HepG2 (cell line): ENCODE data around the gene SLX9. TPM values are rescaled to one million over a fixed set of nuclear protein-coding genes. Genes with fewer than 3 reads are reported as not detected.

ENCODE experiments used
- RFX3 ChIP-seq: IDR thresholded peaks from 2 replicates; pipeline ENCODE4 v1.6.1; 2016; ENCODE audit warnings: missing biosample characterization, missing genetic modification reagents
- TBX3 ChIP-seq: fragments of 450-650 bp; IDR thresholded peaks from 2 replicates; pipeline ENCODE4 v1.6.1; 2017; ENCODE audit warnings: antibody characterized with exemption, mild to moderate bottlenecking, inconsistent platforms, borderline replicate concordance
- polyA plus RNA-seq, 8 experiments: library from polyadenylated mRNA; depleted of rRNA in 3 of 8; stranded (reverse) in 7 of 8; unstranded in 1 of 8; fragments of >200 nt; fragmentation: Illumina TruSeq in 4 of 8; extraction: Trizol in 4 of 8; gene quantifications; 2 replicates each; pipeline versions ENCODE4 v1.2.1 to v1.2.3, GENCODE V29; 2011 to 2016; ENCODE audit warnings: low read depth in 4 of 8, missing spikeins in 1 of 8, mixed read lengths in 1 of 8; ENCODE audit not compliant: insufficient read depth in 1 of 8
- total RNA-seq, 5 experiments: library from RNA; depleted of rRNA; stranded (reverse); fragments of >200 nt; fragmentation: Illumina TruSeq; extraction: Trizol; gene quantifications; 2 replicates each; pipeline ENCODE4 v1.2.3, GENCODE V29; 2016; ENCODE audit warnings: low read depth in 1 of 5
- TF ChIP-seq, protein P1 (sequence below), 2 experiments: fragments of 450-650 bp in 1 of 2; sonication (generic) in 1 of 2; formaldehyde crosslinking in 1 of 2; IDR thresholded peaks; 2 replicates each; pipeline versions ENCODE4 v1.6.1 to v1.8.0; 2016 to 2022; ENCODE audit warnings: antibody characterized with exemption in 1 of 2, mild to moderate bottlenecking in 1 of 2, missing genetic modification reagents in 1 of 2
- TF ChIP-seq, protein P2 (sequence below): sonication (generic); formaldehyde crosslinking; conservative IDR thresholded peaks from 2 replicates; pipeline ENCODE4 v1.4.0; 2020; ENCODE audit warnings: mild to moderate bottlenecking, missing genetic modification reagents, moderate library complexity
- TF ChIP-seq, protein P3 (sequence below): sonication (generic); formaldehyde crosslinking; IDR thresholded peaks from one replicate; pipeline ENCODE4 v1.5.1; 2020; ENCODE audit warnings: mild to moderate bottlenecking, missing genetic modification reagents; ENCODE audit errors: not compliant biosample characterization

SLX9 gene
- total and polyA plus RNA-seq, 2 of the 13 experiments (the other 11 are each of a cell fraction or from before 2014, with no cell fraction given): 21.0 to 47.1 TPM

DNA sequence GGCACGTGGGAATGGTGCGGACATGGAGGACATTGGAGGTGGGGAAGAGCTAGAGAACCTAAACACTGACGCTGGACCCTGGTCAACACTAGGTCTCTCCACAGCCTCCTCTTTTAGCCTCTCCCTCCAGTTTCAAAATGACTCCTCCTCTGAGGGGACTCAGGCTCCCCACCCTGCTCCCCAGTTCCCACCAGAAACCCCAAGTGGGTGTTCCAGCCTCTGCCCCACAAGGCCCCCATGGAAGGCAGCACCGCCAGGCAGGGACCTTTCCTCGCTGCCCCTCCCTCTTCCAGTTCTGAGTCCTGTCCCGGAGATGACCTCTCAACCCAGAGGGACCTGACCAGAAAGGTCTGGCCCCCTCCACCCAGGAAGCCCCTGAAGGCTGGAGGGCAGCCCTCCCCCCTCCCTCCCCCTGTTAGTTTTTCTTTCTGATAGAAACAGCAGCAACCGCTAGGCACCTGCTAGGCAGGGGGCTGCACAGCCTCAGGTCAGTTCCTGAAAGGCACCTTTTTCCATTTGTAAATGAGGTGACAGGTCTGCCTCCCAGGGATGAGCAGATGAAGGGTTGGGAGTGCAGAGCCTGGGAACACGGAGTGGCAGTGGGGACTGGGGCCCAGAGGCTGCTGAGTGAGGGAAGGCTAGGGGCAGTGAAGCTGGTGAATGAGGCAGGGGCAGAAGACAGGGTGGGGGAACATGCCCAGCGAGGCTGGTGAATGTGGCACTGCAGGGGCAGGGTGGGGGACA, 9.9 kb upstream of the SLX9 start (continued):
- TF ChIP-seq, protein P1, sequence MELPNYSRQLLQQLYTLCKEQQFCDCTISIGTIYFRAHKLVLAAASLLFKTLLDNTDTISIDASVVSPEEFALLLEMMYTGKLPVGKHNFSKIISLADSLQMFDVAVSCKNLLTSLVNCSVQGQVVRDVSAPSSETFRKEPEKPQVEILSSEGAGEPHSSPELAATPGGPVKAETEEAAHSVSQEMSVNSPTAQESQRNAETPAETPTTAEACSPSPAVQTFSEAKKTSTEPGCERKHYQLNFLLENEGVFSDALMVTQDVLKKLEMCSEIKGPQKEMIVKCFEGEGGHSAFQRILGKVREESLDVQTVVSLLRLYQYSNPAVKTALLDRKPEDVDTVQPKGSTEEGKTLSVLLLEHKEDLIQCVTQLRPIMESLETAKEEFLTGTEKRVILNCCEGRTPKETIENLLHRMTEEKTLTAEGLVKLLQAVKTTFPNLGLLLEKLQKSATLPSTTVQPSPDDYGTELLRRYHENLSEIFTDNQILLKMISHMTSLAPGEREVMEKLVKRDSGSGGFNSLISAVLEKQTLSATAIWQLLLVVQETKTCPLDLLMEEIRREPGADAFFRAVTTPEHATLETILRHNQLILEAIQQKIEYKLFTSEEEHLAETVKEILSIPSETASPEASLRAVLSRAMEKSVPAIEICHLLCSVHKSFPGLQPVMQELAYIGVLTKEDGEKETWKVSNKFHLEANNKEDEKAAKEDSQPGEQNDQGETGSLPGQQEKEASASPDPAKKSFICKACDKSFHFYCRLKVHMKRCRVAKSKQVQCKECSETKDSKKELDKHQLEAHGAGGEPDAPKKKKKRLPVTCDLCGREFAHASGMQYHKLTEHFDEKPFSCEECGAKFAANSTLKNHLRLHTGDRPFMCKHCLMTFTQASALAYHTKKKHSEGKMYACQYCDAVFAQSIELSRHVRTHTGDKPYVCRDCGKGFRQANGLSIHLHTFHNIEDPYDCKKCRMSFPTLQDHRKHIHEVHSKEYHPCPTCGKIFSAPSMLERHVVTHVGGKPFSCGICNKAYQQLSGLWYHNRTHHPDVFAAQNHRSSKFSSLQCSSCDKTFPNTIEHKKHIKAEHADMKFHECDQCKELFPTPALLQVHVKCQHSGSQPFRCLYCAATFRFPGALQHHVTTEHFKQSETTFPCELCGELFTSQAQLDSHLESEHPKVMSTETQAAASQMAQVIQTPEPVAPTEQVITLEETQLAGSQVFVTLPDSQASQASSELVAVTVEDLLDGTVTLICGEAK (IDR thresholded peaks at IDR 0.05): no peak
- TF ChIP-seq, protein P1 (CRISPR knock-in tag; IDR thresholded peaks at IDR 0.05): peak; percentile 86
- TF ChIP-seq, protein P2, sequence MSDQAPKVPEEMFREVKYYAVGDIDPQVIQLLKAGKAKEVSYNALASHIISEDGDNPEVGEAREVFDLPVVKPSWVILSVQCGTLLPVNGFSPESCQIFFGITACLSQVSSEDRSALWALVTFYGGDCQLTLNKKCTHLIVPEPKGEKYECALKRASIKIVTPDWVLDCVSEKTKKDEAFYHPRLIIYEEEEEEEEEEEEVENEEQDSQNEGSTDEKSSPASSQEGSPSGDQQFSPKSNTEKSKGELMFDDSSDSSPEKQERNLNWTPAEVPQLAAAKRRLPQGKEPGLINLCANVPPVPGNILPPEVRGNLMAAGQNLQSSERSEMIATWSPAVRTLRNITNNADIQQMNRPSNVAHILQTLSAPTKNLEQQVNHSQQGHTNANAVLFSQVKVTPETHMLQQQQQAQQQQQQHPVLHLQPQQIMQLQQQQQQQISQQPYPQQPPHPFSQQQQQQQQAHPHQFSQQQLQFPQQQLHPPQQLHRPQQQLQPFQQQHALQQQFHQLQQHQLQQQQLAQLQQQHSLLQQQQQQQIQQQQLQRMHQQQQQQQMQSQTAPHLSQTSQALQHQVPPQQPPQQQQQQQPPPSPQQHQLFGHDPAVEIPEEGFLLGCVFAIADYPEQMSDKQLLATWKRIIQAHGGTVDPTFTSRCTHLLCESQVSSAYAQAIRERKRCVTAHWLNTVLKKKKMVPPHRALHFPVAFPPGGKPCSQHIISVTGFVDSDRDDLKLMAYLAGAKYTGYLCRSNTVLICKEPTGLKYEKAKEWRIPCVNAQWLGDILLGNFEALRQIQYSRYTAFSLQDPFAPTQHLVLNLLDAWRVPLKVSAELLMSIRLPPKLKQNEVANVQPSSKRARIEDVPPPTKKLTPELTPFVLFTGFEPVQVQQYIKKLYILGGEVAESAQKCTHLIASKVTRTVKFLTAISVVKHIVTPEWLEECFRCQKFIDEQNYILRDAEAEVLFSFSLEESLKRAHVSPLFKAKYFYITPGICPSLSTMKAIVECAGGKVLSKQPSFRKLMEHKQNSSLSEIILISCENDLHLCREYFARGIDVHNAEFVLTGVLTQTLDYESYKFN (CRISPR knock-in tag): peak; percentile 27; the same call in 1 of the 2 replicates
- TF ChIP-seq TBX3 (no peak), RFX3 (no peak)
- TF ChIP-seq, protein P3, sequence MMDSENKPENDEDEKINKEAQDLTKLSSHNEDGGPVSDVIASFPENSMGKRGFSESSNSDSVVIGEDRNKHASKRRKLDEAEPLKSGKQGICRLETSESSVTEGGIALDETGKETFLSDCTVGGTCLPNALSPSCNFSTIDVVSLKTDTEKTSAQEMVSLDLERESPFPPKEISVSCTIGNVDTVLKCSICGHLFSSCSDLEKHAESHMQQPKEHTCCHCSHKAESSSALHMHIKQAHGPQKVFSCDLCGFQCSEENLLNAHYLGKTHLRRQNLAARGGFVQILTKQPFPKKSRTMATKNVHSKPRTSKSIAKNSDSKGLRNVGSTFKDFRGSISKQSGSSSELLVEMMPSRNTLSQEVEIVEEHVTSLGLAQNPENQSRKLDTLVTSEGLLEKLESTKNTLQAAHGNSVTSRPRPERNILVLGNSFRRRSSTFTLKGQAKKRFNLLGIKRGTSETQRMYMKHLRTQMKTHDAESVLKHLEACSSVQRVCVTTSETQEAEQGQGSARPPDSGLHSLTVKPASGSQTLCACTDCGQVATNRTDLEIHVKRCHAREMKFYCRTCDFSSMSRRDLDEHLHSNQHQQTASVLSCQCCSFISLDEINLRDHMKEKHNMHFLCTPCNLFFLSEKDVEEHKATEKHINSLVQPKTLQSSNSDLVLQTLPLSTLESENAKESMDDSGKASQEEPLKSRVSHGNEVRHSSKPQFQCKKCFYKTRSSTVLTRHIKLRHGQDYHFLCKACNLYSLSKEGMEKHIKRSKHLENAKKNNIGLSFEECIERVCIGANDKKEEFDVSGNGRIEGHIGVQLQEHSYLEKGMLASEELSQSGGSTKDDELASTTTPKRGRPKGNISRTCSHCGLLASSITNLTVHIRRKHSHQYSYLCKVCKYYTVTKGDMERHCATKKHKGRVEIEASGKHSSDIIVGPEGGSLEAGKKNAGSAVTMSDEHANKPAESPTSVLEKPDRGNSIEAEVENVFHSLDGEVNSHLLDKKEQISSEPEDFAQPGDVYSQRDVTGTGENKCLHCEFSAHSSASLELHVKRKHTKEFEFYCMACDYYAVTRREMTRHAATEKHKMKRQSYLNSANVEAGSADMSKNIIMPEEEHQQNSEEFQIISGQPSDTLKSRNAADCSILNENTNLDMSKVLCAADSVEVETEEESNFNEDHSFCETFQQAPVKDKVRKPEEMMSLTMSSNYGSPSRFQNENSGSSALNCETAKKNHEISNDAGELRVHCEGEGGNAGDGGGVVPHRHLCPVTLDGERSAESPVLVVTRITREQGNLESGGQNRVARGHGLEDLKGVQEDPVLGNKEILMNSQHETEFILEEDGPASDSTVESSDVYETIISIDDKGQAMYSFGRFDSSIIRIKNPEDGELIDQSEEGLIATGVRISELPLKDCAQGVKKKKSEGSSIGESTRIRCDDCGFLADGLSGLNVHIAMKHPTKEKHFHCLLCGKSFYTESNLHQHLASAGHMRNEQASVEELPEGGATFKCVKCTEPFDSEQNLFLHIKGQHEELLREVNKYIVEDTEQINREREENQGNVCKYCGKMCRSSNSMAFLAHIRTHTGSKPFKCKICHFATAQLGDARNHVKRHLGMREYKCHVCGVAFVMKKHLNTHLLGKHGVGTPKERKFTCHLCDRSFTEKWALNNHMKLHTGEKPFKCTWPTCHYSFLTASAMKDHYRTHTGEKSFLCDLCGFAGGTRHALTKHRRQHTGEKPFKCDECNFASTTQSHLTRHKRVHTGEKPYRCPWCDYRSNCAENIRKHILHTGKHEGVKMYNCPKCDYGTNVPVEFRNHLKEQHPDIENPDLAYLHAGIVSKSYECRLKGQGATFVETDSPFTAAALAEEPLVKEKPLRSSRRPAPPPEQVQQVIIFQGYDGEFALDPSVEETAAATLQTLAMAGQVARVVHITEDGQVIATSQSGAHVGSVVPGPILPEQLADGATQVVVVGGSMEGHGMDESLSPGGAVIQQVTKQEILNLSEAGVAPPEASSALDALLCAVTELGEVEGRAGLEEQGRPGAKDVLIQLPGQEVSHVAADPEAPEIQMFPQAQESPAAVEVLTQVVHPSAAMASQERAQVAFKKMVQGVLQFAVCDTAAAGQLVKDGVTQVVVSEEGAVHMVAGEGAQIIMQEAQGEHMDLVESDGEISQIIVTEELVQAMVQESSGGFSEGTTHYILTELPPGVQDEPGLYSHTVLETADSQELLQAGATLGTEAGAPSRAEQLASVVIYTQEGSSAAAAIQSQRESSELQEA (CRISPR knock-in tag): no peak
